ENCODE measurements around the gene MAGI2.

The MAGI2 gene

DNA sequence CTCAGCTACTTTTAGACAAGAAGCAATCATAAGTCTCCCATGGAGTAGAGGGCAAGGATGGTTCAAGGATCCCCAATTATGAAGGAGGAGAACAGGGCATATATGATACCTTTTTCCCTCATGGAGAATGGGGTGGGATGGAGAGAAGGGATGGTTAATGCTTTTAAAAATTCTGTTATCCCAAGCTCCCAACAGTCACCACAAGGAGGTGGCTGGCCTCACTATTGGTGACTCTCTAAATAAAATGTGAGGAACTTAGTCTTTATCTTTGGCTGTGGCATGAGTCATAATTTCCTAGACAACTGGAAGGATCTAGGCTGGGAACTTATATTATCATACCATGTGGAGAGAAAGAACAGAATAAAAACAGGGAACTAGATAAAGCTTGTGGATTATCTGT lies 1357.9 kb downstream of the MAGI2 start:
- H3K36me3 ChIP-seq (ENCODE audit: insufficient read depth, low read length): no peaks in the 10 kb centered on the region
- H2AFZ ChIP-seq (ENCODE audit: low read depth, low read length): no peak overlapping the region
- no peaks in the 10 kb centered on the region for H3K27me3 ChIP-seq (ENCODE audit: insufficient read depth, low read length, poor library complexity)
- H4K20me1 ChIP-seq (ENCODE audit: insufficient read depth, low read length): no peaks in the 10 kb centered on the region
- H3K27ac ChIP-seq (ENCODE audit: low read length): no peak overlapping the region
- DNase-seq (no peak), ATAC-seq (ENCODE audit: insufficient read depth, low read depth) (no peak)
- H3K4me1 ChIP-seq (ENCODE audit: insufficient read depth, low read length): no peaks in the 10 kb centered on the region
- H3K79me2 ChIP-seq (ENCODE audit: insufficient read depth, low read length): no peaks in the 10 kb centered on the region
- H3K9ac ChIP-seq (ENCODE audit: low read depth, low read length): no peak overlapping the region
- H3K4me2 ChIP-seq (ENCODE audit: insufficient read depth, low read length): no peak overlapping the region
- TF ChIP-seq, protein P1, sequence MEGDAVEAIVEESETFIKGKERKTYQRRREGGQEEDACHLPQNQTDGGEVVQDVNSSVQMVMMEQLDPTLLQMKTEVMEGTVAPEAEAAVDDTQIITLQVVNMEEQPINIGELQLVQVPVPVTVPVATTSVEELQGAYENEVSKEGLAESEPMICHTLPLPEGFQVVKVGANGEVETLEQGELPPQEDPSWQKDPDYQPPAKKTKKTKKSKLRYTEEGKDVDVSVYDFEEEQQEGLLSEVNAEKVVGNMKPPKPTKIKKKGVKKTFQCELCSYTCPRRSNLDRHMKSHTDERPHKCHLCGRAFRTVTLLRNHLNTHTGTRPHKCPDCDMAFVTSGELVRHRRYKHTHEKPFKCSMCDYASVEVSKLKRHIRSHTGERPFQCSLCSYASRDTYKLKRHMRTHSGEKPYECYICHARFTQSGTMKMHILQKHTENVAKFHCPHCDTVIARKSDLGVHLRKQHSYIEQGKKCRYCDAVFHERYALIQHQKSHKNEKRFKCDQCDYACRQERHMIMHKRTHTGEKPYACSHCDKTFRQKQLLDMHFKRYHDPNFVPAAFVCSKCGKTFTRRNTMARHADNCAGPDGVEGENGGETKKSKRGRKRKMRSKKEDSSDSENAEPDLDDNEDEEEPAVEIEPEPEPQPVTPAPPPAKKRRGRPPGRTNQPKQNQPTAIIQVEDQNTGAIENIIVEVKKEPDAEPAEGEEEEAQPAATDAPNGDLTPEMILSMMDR (IDR thresholded peaks at IDR 0.05; ENCODE audit: borderline replicate concordance, extremely low read depth, low read length, poor library complexity, severe bottlenecking): no peak
- TF ChIP-seq EZH2 (IDR thresholded peaks at IDR 0.05; ENCODE audit: borderline replicate concordance, low read depth, low read length, severe bottlenecking): no peak
- no peak overlapping the region for H3K4me3 ChIP-seq (ENCODE audit: low read depth in 1 of 2, low read length in 2 of 2)
- no peaks in the 10 kb centered on the region for H3K9me3 ChIP-seq (ENCODE audit: insufficient read depth, low read length, severe bottlenecking)

DNA sequence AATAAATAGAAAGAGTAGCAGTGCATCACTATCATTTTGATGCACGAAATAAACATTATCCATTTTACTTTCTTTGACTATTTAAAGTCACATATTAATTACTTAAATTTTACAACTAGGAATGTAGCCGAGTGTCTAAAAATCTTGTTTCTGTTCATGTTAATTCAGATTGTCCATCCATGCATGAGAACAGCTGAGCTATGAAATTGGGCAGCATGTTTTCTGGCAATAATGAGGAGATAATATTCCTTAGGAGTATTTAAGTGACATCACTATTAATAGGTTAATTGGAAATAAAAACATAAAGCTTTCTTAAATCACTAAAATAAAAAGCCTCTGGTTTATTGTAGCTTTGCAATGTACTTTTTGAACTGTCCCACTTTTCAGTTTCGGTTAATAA lies 1361.1 kb downstream of the MAGI2 start:
- H3K36me3 ChIP-seq (ENCODE audit: insufficient read depth, low read length): no peaks in the 10 kb centered on the region
- no peaks in the 10 kb centered on the region for H3K4me1 ChIP-seq (ENCODE audit: insufficient read depth, low read length)
- TF ChIP-seq, protein P1 (IDR thresholded peaks at IDR 0.05; ENCODE audit: borderline replicate concordance, extremely low read depth, low read length, poor library complexity, severe bottlenecking): no peak
- no peak for TF ChIP-seq EZH2 (IDR thresholded peaks at IDR 0.05; ENCODE audit: borderline replicate concordance, low read depth, low read length, severe bottlenecking)
- H3K9me3 ChIP-seq (ENCODE audit: insufficient read depth, low read length, severe bottlenecking): no peaks in the 10 kb centered on the region
- H3K27me3 ChIP-seq (ENCODE audit: insufficient read depth, low read length, poor library complexity): peaks cover 4% of the 10 kb centered on the region
- no peak overlapping the region for H3K4me2 ChIP-seq (ENCODE audit: insufficient read depth, low read length)
- H2AFZ ChIP-seq (ENCODE audit: low read depth, low read length): no peak overlapping the region
- DNase-seq: no peak
- H4K20me1 ChIP-seq (ENCODE audit: insufficient read depth, low read length): no peaks in the 10 kb centered on the region
- no peak overlapping the region for H3K27ac ChIP-seq (ENCODE audit: low read length)
- no peak overlapping the region for H3K4me3 ChIP-seq (ENCODE audit: low read depth in 1 of 2, low read length in 2 of 2)
- H3K9ac ChIP-seq (ENCODE audit: low read depth, low read length): no peak overlapping the region
- ATAC-seq (ENCODE audit: insufficient read depth, low read depth): no peak
- no peaks in the 10 kb centered on the region for H3K79me2 ChIP-seq (ENCODE audit: insufficient read depth, low read length)

DNA sequence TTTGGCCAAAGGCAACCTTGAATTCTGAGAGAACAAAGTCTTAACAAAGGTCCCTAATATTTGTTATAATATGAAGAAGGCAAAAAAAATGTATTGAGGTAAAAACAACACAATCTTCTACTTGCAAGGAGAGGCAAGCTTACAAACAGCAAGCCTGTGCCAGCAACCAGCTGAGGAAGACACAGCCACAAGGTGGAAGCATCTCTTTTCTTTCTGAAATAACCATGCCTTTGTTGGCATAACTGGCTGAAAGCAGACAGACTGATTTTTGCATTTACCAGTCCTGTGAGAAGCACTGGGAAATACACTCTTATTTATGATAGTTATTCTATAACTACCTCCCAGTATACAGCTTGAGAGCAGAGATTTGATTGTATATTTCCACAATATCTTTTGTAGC lies 1362.9 kb downstream of the MAGI2 start:
- no peak overlapping the region for H3K9ac ChIP-seq (ENCODE audit: low read depth, low read length)
- DNase-seq: no peak
- no peak for ATAC-seq (ENCODE audit: insufficient read depth, low read depth)

More for the DNA sequence above, 1362.9 kb downstream of the MAGI2 start:
- no peaks in the 10 kb centered on the region for H3K79me2 ChIP-seq (ENCODE audit: insufficient read depth, low read length)
- H3K36me3 ChIP-seq (ENCODE audit: insufficient read depth, low read length): no peaks in the 10 kb centered on the region
- no peaks in the 10 kb centered on the region for H3K4me1 ChIP-seq (ENCODE audit: insufficient read depth, low read length)
- TF ChIP-seq EZH2 (IDR thresholded peaks at IDR 0.05; ENCODE audit: borderline replicate concordance, low read depth, low read length, severe bottlenecking): no peak
- TF ChIP-seq, protein P1 (IDR thresholded peaks at IDR 0.05; ENCODE audit: borderline replicate concordance, extremely low read depth, low read length, poor library complexity, severe bottlenecking): no peak
- no peak overlapping the region for H3K4me2 ChIP-seq (ENCODE audit: insufficient read depth, low read length)
- no peak overlapping the region for H3K4me3 ChIP-seq (ENCODE audit: low read depth in 1 of 2, low read length in 2 of 2)
- no peaks in the 10 kb centered on the region for H4K20me1 ChIP-seq (ENCODE audit: insufficient read depth, low read length)
- no peaks in the 10 kb centered on the region for H3K9me3 ChIP-seq (ENCODE audit: insufficient read depth, low read length, severe bottlenecking)
- H3K27ac ChIP-seq (ENCODE audit: low read length): no peak overlapping the region
- peaks cover 4% of the 10 kb centered on the region for H3K27me3 ChIP-seq (ENCODE audit: insufficient read depth, low read length, poor library complexity)
- no peak overlapping the region for H2AFZ ChIP-seq (ENCODE audit: low read depth, low read length)

Measured in DND-41 (cell line).